Activated T-cell treated with anti-CD3 and anti-CD28 coated beads, Interleukin-2, amount 50 U/mL, for 48 hours (primary cell): ENCODE results near the gene NUP43.
"Not testable (repeated sequence)": the region's sequence is repeated elsewhere in the genome, so short reads cannot be mapped to it uniquely, and the experiment has no call there.

Source experiments
- DNase-seq, 2 experiments: peaks; one replicate each; pipeline ENCODE4 v3.0.0-alpha.2; 2020

NUP43 gene, protein sequence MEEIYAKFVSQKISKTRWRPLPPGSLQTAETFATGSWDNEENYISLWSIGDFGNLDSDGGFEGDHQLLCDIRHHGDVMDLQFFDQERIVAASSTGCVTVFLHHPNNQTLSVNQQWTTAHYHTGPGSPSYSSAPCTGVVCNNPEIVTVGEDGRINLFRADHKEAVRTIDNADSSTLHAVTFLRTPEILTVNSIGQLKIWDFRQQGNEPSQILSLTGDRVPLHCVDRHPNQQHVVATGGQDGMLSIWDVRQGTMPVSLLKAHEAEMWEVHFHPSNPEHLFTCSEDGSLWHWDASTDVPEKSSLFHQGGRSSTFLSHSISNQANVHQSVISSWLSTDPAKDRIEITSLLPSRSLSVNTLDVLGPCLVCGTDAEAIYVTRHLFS

DNA sequence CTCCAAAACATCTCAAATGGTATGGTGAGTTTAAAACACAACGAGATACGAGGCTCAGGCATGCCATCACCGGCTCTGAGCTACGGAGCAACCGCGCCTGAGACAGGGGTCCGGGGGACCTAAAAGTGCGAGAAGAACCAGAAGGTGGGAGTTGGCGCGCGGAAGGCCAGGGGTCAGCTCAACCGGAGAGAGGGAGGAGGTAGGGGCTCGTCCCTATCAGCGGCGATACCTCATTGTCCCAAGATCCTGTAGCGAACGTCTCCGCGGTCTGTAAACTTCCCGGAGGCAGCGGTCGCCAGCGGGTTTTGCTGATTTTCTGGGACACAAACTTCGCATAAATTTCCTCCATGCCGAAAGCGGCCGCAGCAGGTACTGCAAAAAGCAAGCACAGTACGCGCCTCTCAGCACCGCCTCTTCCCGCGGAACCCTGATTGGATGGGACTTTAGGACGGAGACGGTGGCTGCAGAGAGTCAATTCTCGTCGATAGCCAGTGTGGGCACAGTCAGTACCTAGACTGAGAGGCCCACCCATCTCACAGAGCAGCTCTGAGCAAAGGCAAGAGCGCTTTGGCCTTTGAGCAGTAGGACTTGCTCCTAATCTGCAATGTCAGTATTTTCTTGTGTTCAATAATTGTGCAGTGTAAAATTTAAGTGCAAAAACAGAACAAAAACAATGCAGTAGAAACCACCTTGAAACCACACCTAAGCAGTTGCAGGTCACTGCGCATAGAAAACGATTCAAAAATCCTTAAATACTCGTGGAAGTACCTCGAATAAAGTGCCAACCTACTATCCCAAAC is at the start of gene NUP43:
Gene NUP43, minus strand, starts transcription at position 383 of the 800 bp plus-strand sequence. Its CDS starts 34 bp downstream, at position 349.
- DNase-seq: peak; percentile 96

DNA sequence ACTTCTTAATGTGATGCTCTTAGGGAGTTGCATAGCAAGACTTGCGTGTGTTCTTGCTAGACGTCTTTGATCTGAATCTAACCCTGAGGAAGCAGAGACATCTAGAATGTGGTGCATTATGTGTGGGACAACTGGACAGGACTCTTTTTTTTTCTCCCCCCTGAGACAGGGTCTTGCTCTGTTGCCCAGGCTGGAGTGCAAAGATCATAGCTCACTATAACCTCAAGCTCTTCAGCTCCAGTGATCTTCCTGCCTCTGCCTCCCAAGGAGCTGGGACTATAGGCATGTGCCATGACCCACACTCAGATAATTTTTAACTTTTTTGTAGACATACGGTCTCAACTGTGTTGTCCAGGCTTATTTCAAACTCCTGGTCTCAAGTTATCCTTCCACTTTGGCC is 37.2 kb upstream of the NUP43 start:
- no peak for DNase-seq

DNA sequence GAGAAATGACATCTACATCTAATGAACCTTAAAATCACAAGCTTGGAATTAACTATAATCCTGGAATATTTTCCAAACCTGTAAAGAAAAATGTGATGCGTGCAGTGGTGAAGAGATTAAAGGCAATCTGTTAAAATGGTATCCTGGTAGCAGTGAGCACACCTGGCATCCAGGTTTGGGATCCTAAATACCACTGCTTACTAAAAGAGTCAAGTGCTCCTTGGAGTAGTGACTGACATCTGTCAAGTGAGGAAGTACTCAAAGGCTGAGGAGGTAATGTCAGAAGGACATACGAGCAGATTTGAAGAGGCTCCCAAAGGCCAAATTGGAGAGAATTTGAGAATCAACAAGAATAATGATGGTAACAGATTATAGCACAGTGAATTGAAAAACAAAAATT is 36.0 kb upstream of the NUP43 start:
- no peak for DNase-seq

DNA sequence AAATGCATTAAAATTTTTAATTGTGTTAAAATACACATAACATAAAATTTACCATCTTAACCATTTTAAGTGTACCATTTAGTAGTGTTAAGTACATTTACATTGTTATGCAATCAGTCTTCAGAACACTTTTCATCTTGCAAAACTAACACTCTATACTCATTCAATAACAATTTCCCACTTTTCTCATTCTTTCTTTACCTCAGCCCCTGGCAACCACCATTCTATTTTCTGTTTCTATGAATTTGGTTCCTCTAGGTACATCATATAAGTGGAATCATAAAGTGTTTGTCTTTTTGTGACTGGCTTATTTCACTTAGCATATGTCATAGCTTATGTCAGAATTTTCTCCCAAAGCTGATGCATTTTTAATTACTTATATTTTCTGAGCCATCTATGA is 35.4 kb upstream of the NUP43 start:
- no peak for DNase-seq

DNA sequence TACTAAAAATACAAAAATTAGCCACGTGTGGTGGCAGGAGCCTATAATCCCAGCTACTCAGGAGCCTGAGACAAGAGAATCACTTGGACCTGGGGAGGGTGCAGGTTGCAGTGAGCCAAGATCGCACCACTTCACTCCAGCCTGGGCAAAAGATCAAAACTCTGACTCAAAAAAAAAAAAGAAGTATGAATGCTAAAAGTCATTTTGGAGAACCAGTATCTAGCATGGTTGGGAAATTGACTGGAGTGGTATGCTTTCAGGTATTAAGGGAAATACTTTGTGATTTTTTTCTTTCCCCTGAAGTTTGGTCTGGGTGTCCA is 33.3 kb upstream of the NUP43 start:
- DNase-seq: no peak

DNA sequence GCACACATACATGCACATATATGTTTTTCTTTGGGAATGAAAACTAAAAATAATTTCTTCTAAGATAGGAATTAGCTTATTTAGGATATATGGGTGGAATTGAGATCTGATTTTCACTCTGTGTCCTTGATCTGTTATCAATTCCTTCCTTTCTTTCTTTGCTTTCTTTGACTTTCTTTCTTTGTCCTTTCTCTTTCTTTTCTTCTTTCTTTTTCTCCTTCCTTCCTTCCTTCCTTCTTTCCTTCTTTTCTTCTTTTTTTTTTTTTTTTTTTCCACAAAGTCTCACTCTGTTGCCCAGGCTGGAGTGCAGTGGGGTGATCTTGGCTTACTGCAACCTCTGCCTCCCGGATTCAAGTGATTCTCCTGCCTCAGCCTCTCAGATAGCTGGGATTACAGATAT is 31.3 kb upstream of the NUP43 start:
- DNase-seq: no peak

DNA sequence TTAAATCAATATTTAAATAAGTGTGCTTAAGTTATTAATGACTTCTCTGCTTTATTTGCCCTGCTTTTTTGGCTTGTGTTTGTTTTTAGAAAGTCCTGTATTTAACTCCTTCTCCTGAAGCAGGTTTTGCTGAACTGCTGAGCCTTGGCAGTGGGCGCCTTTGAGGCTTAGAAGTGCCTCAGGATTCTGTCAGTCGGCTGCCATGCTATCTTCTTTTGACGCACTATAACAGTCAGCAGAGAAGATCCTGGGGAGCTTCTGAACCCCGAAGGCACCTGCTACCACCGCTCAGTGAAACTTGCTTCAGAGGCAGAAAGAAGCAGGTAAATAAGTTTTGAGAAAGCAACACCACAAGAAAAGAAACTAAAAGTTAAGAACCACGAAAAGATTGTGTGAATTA is 25.6 kb upstream of the NUP43 start:
- DNase-seq: no peak

DNA sequence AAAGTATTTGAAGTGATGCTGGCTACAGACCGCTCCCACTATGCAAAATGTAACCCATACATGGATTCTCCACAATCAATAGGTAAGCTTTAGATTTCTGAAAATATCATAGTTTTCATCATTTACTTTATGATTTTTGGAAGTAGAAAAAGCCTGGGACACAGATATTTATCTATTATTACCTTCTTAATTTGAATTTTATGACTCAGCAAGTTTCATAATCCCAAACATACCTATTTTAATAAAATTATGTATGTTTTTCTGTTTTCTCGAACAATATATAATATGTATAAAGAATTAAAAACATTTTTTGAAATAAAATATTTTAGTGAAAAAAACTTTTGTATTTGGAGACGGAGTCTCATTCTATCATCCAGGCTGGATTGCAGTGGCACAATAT is 24.9 kb upstream of the NUP43 start:
- DNase-seq: no peak

DNA sequence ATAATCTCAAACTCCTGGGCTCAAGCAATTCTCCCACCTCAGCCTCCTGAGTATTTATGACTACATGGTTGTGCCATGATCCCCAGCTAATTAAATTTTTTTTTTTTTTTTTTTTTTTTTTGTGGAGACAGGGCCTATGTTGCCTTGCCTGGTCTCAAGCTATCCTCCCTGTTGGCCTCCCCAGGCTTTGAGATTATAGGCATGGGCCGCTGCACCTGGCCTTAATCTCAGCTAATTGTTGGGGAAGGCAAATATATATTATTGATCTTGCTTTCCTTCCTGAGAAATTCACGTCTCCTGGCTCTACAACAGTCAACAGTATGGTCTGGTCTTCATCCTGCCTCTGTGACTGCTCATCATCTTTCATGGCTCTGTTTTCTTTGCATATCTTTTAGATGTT is 23.3 kb upstream of the NUP43 start:
- DNase-seq: no peak

DNA sequence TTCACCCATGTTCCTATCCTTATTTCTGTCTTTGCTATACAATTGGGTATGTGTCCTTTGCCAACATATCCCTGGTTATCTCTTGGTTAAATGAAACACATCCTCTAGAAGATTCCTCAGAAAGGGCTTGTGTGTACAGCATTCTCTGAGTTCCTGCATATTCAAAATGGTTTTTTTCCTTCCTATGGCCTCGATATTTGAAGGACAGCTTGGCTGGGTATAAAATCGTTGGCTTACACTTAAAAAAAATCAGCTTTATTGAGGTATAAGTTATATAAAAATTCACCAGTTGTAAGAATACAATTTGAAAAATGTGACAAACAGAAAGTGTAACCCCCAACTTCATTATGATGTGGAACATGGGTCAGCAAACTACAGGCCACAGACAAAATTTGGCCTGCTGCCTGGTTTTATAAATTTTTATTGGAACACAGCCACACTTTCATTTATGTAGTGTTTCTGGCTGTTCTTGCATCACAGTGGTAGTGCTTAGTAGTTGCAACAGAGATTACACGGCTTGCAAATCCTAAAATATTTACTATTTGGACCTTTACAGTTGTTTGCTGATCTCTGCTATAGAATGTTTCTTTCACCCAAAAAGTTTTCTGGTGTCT is 19.9 kb upstream of the NUP43 start:
- no peak for DNase-seq

DNA sequence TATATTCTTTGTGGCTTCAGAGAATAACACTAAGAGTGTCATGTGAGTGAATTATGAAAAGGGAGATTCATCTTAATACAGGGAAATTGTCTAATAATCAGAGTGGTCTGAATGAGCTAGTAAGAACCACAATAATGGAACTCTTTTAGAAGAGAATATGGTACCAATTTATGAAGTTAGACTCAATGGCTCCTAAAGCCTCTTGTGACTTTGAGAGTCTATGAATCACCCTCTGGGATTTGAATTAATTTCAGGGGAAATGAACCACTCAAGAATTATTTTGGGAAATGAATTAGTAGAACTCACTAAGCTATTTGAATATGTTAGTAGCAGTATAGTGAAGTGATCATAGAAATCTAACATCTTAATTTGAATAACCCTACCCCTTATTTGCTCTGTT is 17.5 kb upstream of the NUP43 start:
- no peak for DNase-seq

DNA sequence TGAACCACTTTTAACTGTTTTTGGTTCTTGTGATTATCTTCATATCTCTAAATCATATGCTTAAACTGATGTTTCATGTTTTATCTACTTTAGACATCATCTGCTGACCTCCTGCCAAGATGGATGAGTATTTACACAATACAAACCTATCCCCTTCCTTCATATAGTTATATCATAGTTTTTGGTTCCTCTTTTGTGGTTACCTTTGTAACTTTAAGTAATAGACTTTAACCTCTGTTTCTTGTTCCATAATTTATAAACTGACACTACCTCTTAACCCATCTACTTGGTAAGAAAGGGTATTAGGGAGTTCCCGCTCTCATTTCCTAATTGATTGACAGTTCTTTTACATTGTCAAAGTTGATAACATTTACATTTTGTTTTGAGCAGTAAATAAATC is 15.1 kb upstream of the NUP43 start:
- no peak for DNase-seq

DNA sequence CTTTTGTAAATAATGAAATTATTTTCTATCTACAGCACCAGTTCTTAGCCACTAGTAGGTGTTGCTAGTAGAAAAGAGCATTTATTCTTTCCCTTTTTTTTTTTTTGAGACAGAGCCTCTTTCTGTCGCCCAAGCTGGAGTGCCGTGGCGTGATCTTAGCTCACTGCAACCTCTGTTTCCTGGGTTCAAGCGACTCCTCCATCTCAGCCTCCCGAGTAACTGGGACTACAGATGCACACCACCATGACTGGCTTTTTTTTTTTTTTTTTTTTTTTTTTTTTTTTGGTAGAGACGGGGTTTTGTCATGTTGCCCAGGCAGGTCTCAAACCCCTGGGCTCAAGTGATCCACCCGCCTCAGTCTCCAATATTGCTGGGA is 9.9 kb upstream of the NUP43 start:
- DNase-seq: no peak

DNA sequence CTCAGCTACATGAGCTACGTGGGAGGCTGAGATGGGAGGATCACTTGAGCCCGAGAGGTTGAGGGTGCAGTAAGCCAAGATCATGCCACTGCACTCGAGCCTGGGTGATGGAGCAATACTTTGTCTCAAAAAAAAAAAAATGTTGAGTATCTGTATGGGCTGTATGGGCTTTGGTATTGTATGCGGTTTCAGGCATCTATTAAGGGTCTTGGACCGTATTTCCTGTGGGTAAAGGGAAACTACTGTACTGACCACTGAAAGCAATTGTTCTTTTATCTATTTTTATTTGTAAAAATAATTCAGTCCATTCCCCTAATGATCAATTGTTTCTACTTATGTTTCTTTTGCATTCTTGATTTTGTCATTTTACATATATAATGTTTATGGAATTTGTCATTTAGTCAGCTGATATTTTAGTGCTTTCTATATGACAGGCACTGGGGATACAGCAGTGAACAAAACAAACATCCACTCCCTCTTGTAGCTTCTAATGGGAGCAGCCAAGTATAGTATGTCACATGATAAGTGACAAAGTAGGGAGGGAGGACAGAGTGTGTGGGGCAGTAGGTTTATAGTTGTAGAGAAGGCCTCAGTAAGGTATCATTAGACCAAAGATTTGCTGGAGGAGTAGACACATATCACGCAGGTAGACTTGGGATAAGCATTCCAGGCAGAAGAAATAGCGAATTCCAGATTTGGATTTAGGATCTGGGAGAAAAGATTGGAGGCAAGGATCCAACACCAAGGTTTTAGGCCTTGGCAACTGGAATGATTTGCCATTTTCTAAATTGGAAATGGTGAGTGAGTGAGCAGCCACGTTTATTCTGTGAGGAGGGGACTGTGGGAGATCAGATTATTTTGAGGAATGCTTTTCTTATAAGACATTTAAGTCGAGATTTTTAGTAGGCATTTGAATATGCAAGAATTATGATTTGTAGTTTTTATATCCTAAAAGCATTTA is 9.3 kb upstream of the NUP43 start:
- DNase-seq: no peak

DNA sequence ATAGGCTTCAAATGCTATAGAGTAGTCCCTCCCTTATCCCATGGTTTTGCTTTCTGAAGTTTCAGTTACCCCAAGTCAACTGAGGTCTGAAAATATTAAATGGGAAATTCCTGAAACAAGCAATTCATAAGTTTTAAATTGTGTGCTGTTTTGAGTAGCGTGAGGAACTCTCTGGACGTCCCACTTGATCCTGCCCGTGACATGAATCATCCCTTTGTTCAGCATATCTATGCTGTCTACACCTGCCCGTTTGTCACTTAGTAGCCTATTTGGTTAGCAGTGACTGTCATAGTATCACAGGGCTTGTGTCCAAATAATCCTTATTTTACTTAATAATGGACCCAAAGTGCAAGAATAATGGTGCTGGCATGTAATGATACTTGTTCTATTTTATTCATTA is 8.2 kb upstream of the NUP43 start:
- no peak for DNase-seq

DNA sequence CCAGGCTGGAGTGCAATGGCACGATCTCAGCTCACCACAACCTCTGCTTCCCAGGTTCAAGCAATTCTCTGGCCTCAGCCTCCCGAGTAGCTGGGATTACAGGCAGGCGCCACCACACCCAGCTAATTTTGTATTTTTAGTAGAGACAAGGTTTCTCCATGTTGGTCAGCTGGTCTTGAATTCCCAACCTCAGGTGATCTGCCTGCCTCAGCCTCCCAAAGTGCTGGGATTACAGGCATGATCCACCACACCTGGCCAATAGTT is 7.0 kb upstream of the NUP43 start:
- not testable (repeated sequence) for DNase-seq

DNA sequence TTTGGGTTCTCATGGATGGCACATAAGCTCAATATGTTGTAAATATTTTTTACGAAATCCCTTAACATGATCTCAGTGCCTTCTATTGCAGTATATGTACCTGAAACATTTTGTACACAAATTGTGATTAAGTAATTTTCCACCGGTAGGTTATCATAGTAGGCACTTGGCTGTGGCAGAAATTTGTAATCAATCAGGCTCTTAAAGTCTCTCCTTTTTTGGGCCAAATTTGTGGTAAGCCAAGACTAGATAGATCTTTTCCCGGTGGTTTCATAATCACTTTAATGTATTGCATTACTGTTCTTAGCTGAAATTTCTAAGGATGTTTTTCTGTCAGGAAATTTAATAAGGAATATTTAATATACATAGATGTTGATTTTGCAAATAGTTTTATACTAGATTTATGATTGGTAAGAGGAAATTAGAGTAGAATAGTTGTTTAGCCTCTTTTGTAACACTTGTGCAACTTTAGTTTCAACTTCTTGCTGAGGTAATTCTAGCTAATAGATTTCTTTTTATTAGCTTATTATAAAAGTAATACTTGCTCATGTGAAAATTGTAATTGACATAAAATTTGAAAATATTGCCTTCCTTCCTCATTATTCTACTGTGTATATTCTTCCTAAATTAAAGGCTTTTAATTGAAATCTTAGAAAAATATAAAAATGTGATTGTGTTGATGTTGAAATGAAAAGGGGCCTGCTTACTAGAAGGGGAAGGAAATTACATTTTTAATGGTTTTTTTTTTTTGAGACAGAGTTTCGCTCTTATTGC is 6.5 kb upstream of the NUP43 start:
- DNase-seq: no peak

DNA sequence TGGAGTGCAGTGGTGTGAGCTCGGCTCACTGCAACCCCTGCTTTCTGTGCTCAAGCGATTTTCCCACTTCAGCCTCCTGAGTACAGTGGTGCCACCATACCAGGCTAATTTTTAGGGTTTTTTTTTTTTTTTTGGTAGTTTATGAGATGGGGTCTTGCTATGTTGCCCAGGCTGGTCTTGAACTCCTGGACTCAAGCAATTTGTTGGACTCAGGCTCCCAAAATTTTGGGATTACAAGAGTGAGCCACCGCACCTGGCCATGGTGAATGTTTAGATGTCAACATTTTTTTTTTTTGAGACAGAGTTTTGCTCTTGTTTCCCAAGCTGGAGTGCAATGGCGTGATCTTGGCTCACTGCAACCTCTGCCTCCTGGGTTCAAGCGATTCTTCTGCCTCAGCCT is 5.6 kb upstream of the NUP43 start:
- not testable (repeated sequence) for DNase-seq

DNA sequence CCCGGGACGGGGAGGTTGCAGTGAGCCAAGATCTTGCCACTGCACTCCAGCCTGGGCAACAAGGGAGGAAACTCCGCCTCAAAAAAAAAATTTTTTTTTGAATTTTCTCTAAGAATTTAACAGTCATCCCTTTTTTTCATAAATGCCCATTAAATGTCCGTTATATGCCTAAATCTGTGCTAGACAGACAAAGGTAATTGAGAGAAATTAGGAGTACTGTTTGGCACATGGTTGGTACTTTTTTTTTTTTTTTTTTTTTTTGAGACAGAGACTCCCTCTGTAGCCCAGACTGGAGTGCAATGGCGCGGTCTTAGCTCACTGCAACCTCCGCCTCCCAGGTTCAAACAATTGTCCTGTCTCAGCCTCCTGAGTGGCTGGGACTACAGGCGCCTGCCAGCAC is 4.9 kb upstream of the NUP43 start:
- DNase-seq: no peak

DNA sequence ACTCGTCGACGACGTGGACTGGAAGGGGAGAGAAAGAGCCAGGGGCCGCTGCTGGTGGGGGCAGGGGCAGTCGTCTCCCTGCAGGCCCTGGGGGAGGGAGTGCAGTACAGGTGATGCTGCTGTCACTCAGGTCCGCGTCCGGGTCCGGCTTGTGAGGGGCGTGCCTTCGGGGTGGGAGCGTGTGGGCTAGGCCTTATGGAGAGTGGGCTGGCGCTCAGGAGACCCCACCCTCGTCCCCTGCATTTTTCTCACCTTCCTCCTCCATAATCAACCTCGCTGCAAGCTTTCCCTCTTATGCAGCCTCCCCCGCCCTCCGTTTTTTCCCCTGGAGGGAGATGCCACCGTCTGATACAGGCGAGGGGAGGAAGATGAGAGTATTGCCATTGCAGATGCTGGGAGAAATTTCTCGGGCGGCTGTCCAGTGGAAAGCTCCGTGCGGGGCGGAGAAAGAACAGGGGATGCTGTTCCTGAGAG is 3.8 kb upstream of the NUP43 start:
- peak; percentile 77 to 81 for DNase-seq

DNA sequence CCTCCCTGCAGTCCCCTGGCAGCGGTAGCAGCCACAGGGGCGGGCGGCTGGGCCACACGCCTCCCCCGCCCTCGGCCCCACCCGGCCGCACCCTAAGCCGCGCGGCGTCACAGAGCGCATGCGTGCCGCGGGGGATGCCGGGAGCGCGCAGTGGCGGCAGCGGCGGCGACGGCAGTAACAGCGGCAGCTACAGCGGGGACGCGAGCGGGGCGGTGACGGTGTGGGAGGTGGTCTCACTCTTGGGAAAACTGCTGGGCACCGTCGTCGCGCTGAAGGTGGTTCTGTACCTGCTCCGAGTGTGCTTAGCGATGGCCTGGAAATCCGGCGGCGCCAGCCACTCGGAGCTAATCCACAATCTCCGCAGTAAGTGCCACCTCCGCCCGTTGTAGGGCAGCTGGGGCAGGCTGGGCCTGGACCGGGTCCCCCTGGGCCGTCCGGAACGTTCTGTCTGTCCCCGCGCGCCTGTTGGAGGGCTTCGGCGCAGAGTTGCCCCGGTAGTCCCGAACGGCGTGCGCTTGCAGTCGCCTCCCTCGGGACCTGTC is 3.3 kb upstream of the NUP43 start, which contains the start of gene PCMT1:
Gene PCMT1, plus strand, starts transcription at position 148 of the 542 bp plus-strand sequence. Its CDS starts 161 bp downstream, at position 309.
- DNase-seq: peak; percentile 93 to 95

DNA sequence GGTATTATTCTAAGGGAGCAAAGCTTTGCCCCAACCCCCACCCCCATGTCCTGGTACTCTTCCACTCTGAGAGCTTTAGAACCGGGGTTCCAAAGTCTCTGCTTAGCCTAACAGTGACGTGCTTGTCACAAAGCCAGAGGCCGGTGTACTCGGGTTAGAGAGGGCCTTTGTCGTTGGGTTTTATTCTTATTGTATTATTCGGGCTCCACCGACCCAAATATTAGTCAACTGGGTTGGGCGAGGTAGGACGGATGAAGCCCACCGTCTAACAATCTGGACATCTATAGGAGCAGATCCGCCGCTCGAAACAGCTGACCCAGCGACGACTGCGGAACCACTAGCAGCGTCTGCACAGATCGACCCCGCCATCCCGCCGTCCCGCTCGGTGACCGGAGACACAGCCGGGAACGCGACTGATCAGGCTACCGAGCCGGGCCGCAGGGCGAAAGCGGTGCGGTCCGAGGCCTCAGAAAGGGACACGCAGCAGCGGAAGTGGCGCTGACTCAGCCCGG is 2.8 kb upstream of the NUP43 start:
- not testable (repeated sequence) for DNase-seq
